Body of pancreas (tissue), 4 donors: Measurements from ENCODE around the gene EFNA5. TPM values are rescaled to one million over a fixed set of nuclear protein-coding genes. Genes with fewer than 3 reads are reported as not detected.
"Not testable (repeated sequence)": the region's sequence is repeated elsewhere in the genome, so short reads cannot be mapped to it uniquely, and the experiment has no call there.

Source experiments
- ATAC-seq: fragments of 150-250 bp; one replicate; pipeline ENCODE4 v1.9.1; 2016
- DNase-seq, 4 donors: peaks; one replicate each; pipeline ENCODE4 v3.0.0-alpha.2; 2019
- H3K27ac ChIP-seq, 4 donors: fragments of 200-600 bp; sonication (generic); 1 replicate in 3 of 4; 2 replicates in 1 of 4; pipeline versions ENCODE4 v1.5.1 to v1.6.1; 2016 to 2019; ENCODE audit warnings: mild to moderate bottlenecking in 1 of 4, mixed read lengths in 1 of 4, moderate library complexity in 1 of 4
- H3K27me3 ChIP-seq, 2 donors: fragments of 200-600 bp; sonication (generic); one replicate each; pipeline ENCODE4 v1.6.0; 2016; ENCODE audit warnings: mild to moderate bottlenecking in 1 of 2
- H3K36me3 ChIP-seq, 2 donors: fragments of 200-600 bp; sonication (generic); replicated peaks in 1 of 2; 2 replicates each; pipeline ENCODE4 v1.5.1; 2016; ENCODE audit warnings: low read depth in 2 of 2; ENCODE audit not compliant: insufficient read depth in 1 of 2
- H3K4me1 ChIP-seq: fragments of 200-600 bp; sonication (generic); one replicate; pipeline ENCODE4 v1.6.0; 2016
- H3K4me3 ChIP-seq, 2 donors: fragments of 200-600 bp; sonication (generic); 1 replicate in 1 of 2; 2 replicates in 1 of 2; pipeline ENCODE4 v1.5.1; 2016 to 2019
- H3K9me3 ChIP-seq, 3 donors: fragments of 200-600 bp; sonication (generic); 1 replicate in 2 of 3; 2 replicates in 1 of 3; pipeline ENCODE4 v1.5.1; 2016
- POLR2A ChIP-seq, 3 donors: fragments of 450-650 bp; IDR thresholded peaks; one replicate each; pipeline ENCODE4 v1.6.1; 2016; ENCODE audit warnings: antibody characterized with exemption in 3 of 3, mild to moderate bottlenecking in 2 of 3
- WGBS, 2 donors: methylation state at CpG; one replicate each; pipeline ENCODE4 v1.1.5; 2017; 5-methylcytosine and 5-hydroxymethylcytosine counted together
- intact Hi-C: fragments of 100-400 bp; cut with DNase I; formaldehyde crosslinking; loops from one replicate; pipeline ENCODE4 v1.15.1; 2023
- total RNA-seq, 2 donors: library from RNA; depleted of rRNA; stranded (reverse); fragments of >200 nt; gene quantifications; one replicate each; pipeline ENCODE4 v1.1.0, GENCODE V29; 2016
- TF ChIP-seq, protein P1 (sequence below), 7 experiments: fragments of 450-650 bp in 4 of 7; fragments of 200-600 bp in 3 of 7; sonication (generic) in 3 of 7; IDR thresholded peaks; one replicate each; pipeline ENCODE4 v1.5.1; 2016 to 2019; ENCODE audit warnings: antibody characterized with exemption in 7 of 7

EFNA5 gene
- total RNA-seq, 2 donors from 2014 or later: 1.3 to 3.4 TPM

DNA sequence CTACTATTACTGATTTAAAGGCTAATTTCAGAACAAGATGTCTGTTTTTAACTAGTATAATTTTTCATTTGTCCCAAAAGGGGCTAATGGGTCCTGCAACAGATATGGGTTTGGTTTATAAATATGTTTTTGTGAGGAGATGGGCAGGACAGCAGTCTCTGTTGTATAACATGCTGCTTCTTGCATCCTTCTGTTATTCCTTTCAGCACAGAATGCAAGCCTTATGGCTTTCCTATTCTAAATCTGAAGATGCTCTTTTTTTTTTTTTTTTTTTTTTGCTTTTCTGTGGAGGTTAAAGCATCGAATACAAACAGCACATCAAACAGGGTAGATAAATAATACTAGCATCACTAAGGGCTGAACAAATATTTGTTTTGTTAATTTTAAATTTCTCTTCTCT lies 235.7 kb downstream of the EFNA5 start:
- no peak for TF ChIP-seq POLR2A (IDR thresholded peaks at IDR 0.05)
- TF ChIP-seq, protein P1, sequence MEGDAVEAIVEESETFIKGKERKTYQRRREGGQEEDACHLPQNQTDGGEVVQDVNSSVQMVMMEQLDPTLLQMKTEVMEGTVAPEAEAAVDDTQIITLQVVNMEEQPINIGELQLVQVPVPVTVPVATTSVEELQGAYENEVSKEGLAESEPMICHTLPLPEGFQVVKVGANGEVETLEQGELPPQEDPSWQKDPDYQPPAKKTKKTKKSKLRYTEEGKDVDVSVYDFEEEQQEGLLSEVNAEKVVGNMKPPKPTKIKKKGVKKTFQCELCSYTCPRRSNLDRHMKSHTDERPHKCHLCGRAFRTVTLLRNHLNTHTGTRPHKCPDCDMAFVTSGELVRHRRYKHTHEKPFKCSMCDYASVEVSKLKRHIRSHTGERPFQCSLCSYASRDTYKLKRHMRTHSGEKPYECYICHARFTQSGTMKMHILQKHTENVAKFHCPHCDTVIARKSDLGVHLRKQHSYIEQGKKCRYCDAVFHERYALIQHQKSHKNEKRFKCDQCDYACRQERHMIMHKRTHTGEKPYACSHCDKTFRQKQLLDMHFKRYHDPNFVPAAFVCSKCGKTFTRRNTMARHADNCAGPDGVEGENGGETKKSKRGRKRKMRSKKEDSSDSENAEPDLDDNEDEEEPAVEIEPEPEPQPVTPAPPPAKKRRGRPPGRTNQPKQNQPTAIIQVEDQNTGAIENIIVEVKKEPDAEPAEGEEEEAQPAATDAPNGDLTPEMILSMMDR (IDR thresholded peaks at IDR 0.05): no peak
- no peaks in the 10 kb centered on the region for H3K36me3 ChIP-seq
- H3K27me3 ChIP-seq: no peaks in the 10 kb centered on the region
- H3K9me3 ChIP-seq: no peaks in the 10 kb centered on the region
- DNase-seq (no peak), ATAC-seq (no peak)
- no peaks in the 10 kb centered on the region for H3K4me1 ChIP-seq
- intact Hi-C loops: no loop called here
- H3K4me3 ChIP-seq: no peak overlapping the region
- 64 to 65% methylated on average over 1 of the region's 1 CpG for WGBS, 2 donors
- no peak overlapping the region for H3K27ac ChIP-seq

DNA sequence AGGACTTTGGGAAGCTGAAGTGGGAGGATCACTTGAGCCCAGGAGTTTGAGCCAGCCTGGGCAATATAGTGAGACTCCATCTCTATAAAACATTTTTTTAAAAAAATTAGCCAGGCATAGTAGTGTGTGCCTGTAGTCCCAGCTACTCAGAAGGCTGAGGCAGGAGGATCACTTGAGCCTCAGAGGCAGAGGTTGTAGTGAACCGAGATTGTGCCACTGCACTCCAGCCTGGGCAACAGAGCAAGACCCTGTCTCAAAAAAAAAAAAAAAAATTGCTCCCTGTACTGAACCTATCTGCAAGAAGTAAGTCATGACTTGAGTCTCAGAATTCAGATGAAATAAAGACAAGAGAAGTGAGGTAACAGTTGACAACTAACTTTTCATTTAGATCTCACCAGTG lies 237.1 kb downstream of the EFNA5 start:
- DNase-seq, ATAC-seq, H3K4me3 ChIP-seq, H3K36me3 ChIP-seq, H3K27ac ChIP-seq, H3K4me1 ChIP-seq, intact Hi-C loops, H3K9me3 ChIP-seq, H3K27me3 ChIP-seq: not testable (repeated sequence)
- WGBS, 2 donors: 71 to 89% methylated on average over 1 of the region's 1 CpG

DNA sequence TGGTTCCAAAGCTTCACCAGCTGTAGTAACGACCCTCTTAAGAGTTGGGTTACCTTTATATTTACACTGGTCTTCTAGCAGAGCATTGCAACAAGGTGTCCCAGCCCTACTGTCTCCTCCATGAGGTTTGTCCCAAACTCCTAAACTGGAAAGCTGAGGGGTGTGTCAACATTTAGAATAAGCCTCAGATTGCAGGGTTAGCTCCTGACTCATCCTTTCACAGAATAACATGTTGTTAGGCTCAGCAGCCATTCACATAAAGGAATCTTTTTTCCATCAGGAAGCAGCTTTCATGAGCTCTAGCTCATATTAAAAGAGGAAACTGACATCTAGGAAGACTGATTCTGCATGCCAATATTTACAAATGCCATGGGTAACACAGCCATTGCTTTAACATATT lies 238.7 kb downstream of the EFNA5 start:
- no peak for TF ChIP-seq POLR2A (IDR thresholded peaks at IDR 0.05)
- TF ChIP-seq, protein P1 (IDR thresholded peaks at IDR 0.05): no peak
- WGBS, 2 donors: 69 to 74% methylated on average over 1 of the region's 1 CpG
- Histone ChIP-seq H3K27ac (no peak overlapping the region), H3K27me3 (no peaks in the 10 kb centered on the region), H3K4me3 (no peak overlapping the region), H3K4me1 (no peaks in the 10 kb centered on the region), H3K36me3 (no peaks in the 10 kb centered on the region), H3K9me3 (no peaks in the 10 kb centered on the region)
- ATAC-seq (no peak), DNase-seq (no peak)
- intact Hi-C loops: no loop called here

- TF ChIP-seq, protein P1 (IDR thresholded peaks at IDR 0.05): no peak
- TF ChIP-seq POLR2A (IDR thresholded peaks at IDR 0.05): no peak
- ATAC-seq: no peak
- Histone ChIP-seq H3K4me3 (no peak overlapping the region), H3K4me1 (no peaks in the 10 kb centered on the region), H3K27ac (no peak overlapping the region), H3K36me3 (no peaks in the 10 kb centered on the region), H3K9me3 (no peaks in the 10 kb centered on the region), H3K27me3 (no peaks in the 10 kb centered on the region)
- DNase-seq: no peak
- intact Hi-C loops: no loop called here
- WGBS, 2 donors: 80 to 81% methylated on average over 4 of the region's 4 CpGs
These were observed 239.2 kb downstream of the EFNA5 start for GRCh38 chr5:107431536-107431935.

DNA sequence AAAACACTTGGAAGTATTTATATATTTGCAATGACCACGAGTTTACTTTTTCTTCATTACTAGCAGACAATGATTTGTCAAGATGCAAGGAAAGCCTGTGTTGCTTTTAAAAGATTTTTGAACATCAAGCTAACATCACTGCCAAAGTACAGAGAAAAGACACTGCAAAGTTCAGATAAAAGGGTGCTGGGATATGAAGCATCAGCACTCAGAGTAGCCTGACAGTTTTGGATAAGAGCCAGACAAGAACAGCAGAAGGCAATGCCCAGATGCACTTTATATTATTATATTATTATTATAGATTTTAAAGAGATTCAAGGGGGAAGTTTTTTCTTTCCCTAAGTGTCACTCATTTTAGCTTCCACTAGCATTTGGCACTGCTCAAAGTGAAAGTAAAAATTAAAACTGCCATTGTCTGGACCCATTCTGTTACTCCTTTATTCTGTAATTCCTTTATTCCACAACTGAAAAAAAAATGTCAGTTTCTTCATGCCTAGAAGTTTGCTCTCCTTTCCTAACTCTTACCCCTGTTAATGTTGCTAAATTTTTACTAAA lies 240.6 kb downstream of the EFNA5 start:
- DNase-seq: no peak
- intact Hi-C loops: no loop called here
- Histone ChIP-seq H3K27ac (no peak overlapping the region), H3K27me3 (no peaks in the 10 kb centered on the region), H3K4me1 (no peaks in the 10 kb centered on the region), H3K36me3 (no peaks in the 10 kb centered on the region), H3K9me3 (no peaks in the 10 kb centered on the region), H3K4me3 (no peak overlapping the region)
- ATAC-seq: no peak
- WGBS, 2 donors: 67 to 74% methylated on average over 1 of the region's 1 CpG
- TF ChIP-seq POLR2A (IDR thresholded peaks at IDR 0.05): no peak
- TF ChIP-seq, protein P1 (IDR thresholded peaks at IDR 0.05): no peak
